ENCODE results near the gene RAD51B. TPM values are rescaled to one million over a fixed set of nuclear protein-coding genes. Genes with fewer than 3 reads are reported as not detected.

RAD51B gene
- total RNA-seq, 4 donors from 2014 or later: 6.2 to 39.9 (median 12.9) TPM

DNA sequence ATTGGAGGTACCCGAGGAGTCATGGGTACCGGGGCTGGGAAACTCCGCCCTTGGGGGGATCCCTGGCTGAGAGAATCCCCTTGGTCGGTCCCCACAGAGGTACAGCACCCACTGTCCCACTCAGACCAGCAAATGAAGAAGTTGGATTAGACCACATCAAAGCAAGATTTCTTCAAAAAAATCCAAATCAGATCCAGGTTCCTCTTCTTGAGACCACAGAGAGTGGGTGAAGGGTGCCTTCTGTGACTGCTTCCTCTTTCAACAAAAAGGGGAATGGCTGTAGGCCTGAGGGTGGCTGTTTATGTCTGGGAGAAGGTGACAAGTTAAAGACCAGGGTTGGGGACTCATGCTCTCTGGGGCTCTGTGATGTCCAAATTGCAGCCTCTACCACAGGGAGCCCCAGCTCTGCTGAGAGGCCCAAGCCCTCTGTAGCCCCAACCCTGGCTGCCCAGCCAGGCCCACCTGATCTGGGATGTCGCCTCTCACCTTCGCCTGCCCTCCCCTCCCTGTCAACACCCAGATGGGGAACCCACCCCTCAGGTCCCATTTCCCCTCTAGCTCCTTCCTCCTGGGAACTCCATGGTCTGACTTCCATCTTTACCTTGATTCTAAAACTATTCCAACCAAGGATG is 922.4 kb downstream of the RAD51B start:
- Histone ChIP-seq H3K4me3 (no peak overlapping the region), H3K4me1 (peaks cover 0 to 9% (median under 1%) of the 10 kb centered on the region in 3 donors), H3K27ac (no peak overlapping the region), H3K36me3 (no peaks in the 10 kb centered on the region), H3K27me3 (no peaks in the 10 kb centered on the region), H3K9me3 (no peaks in the 10 kb centered on the region)
- WGBS, 2 donors: 74 to 98% methylated on average over 6 of the region's 6 CpGs
- intact Hi-C loops (cut with DNase I): no loop called here
- no peak for DNase-seq
- TF ChIP-seq, protein P1, sequence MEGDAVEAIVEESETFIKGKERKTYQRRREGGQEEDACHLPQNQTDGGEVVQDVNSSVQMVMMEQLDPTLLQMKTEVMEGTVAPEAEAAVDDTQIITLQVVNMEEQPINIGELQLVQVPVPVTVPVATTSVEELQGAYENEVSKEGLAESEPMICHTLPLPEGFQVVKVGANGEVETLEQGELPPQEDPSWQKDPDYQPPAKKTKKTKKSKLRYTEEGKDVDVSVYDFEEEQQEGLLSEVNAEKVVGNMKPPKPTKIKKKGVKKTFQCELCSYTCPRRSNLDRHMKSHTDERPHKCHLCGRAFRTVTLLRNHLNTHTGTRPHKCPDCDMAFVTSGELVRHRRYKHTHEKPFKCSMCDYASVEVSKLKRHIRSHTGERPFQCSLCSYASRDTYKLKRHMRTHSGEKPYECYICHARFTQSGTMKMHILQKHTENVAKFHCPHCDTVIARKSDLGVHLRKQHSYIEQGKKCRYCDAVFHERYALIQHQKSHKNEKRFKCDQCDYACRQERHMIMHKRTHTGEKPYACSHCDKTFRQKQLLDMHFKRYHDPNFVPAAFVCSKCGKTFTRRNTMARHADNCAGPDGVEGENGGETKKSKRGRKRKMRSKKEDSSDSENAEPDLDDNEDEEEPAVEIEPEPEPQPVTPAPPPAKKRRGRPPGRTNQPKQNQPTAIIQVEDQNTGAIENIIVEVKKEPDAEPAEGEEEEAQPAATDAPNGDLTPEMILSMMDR (IDR thresholded peaks at IDR 0.05): no peak
- TF ChIP-seq POLR2A (IDR thresholded peaks at IDR 0.05): no peak

GRCh38 chr14:68744613-68745012 is 925.0 kb downstream of the RAD51B start:
- no peaks in the 10 kb centered on the region for H3K36me3 ChIP-seq
- 89 to 90% methylated on average over 12 of the region's 12 CpGs for WGBS, 2 donors

GRCh38 chr14:68747393-68747792 is 927.8 kb downstream of the RAD51B start:
- H3K36me3 ChIP-seq: no peaks in the 10 kb centered on the region
- no peak overlapping the region for H3K27ac ChIP-seq
- intact Hi-C loops (cut with DNase I): no loop called here
- 30 to 59% methylated on average over 5 of the region's 5 CpGs for WGBS, 2 donors
- TF ChIP-seq, protein P1 (IDR thresholded peaks at IDR 0.05): no peak
- no peak for TF ChIP-seq POLR2A (IDR thresholded peaks at IDR 0.05)
- DNase-seq: no peak
- H3K4me1 ChIP-seq: peaks cover 0 to 40% (median 25%) of the 10 kb centered on the region in 3 donors
- H3K4me3 ChIP-seq: no peak overlapping the region
- H3K9me3 ChIP-seq: no peaks in the 10 kb centered on the region
- H3K27me3 ChIP-seq: no peaks in the 10 kb centered on the region

More at GRCh38 chr14:68744613-68745012, 925.0 kb downstream of the RAD51B start:
- Histone ChIP-seq H3K27ac (no peak overlapping the region), H3K9me3 (no peaks in the 10 kb centered on the region), H3K4me1 (peaks cover 0 to 29% (median 20%) of the 10 kb centered on the region in 3 donors), H3K4me3 (no peak overlapping the region), H3K27me3 (no peaks in the 10 kb centered on the region)
- TF ChIP-seq POLR2A (IDR thresholded peaks at IDR 0.05): no peak
- TF ChIP-seq, protein P1 (IDR thresholded peaks at IDR 0.05): no peak
- intact Hi-C loops (cut with DNase I): no loop called here
- DNase-seq: no peak

GRCh38 chr14:68748260-68748659 is 928.7 kb downstream of the RAD51B start:
- H3K9me3 ChIP-seq: no peaks in the 10 kb centered on the region
- H3K36me3 ChIP-seq: no peaks in the 10 kb centered on the region
- intact Hi-C loops (cut with DNase I): no loop called here
- H3K27me3 ChIP-seq: no peaks in the 10 kb centered on the region
- H3K4me1 ChIP-seq: peaks cover 0 to 40% (median 29%) of the 10 kb centered on the region in 3 donors
- TF ChIP-seq POLR2A (IDR thresholded peaks at IDR 0.05): no peak
- TF ChIP-seq, protein P1 (IDR thresholded peaks at IDR 0.05): no peak
- DNase-seq: no peak
- peak overlapping the region in 2 of 4 donors; percentile 64 to 71 for H3K27ac ChIP-seq
- 93 to 95% methylated on average over 5 to 10 of the region's 10 CpGs for WGBS, 2 donors
- H3K4me3 ChIP-seq: no peak overlapping the region

- 94% methylated on average over 5 of the region's 5 CpGs; no CpG with 5 or more reads in 1 of the 2 donors for WGBS, 2 donors
- no peak for TF ChIP-seq POLR2A (IDR thresholded peaks at IDR 0.05)
- TF ChIP-seq, protein P1 (IDR thresholded peaks at IDR 0.05): no peak
- no peak for DNase-seq
- peaks cover 0 to 40% (median 29%) of the 10 kb centered on the region in 3 donors for H3K4me1 ChIP-seq
- intact Hi-C loops (cut with DNase I): no loop called here
- H3K27ac ChIP-seq: peak overlapping the region; percentile 55 to 71 (median 68)
- no peak overlapping the region for H3K4me3 ChIP-seq
- no peaks in the 10 kb centered on the region for H3K9me3 ChIP-seq
- H3K36me3 ChIP-seq: no peaks in the 10 kb centered on the region
- H3K27me3 ChIP-seq: no peaks in the 10 kb centered on the region
Observed at GRCh38 chr14:68748691-68749090, 929.1 kb downstream of the RAD51B start.
